DOHH2 (cell line): Measurements from ENCODE around the gene THEM5.

Source experiments
- H3F3A ChIP-seq: fragments of 200-600 bp; sonication (generic), shearing (Covaris generic); 2 replicates; pipeline ENCODE4 v1.6.0; 2016; ENCODE audit warnings: antibody characterized with exemption, mild to moderate bottlenecking; ENCODE audit not compliant: control insufficient read depth, insufficient read depth
- H3K27ac ChIP-seq: fragments of 200-600 bp; sonication (generic); 2 replicates; pipeline ENCODE4 v1.5.1; 2014; ENCODE audit warnings: low read depth, mild to moderate bottlenecking, low read length, moderate library complexity
- H3K27me3 ChIP-seq: fragments of 200-600 bp; sonication (generic); 2 replicates; pipeline ENCODE4 v1.6.1; 2014; ENCODE audit warnings: mild to moderate bottlenecking, low read length, mixed read lengths; ENCODE audit not compliant: control insufficient read depth
- H3K36me3 ChIP-seq: fragments of 200-600 bp; sonication (generic); 2 replicates; pipeline ENCODE4 v1.6.1; 2014; ENCODE audit warnings: mild to moderate bottlenecking, low read length, moderate library complexity, mixed read lengths; ENCODE audit not compliant: control insufficient read depth
- H3K4me1 ChIP-seq: fragments of 200-600 bp; sonication (generic); 2 replicates; pipeline ENCODE4 v1.6.1; 2014; ENCODE audit warnings: mild to moderate bottlenecking, low read length, mixed read lengths; ENCODE audit not compliant: control insufficient read depth
- H3K4me2 ChIP-seq: fragments of 200-600 bp; sonication (generic); 2 replicates; pipeline ENCODE4 v1.6.0; 2014; ENCODE audit warnings: mild to moderate bottlenecking, low read length, moderate library complexity
- H3K4me3 ChIP-seq: fragments of 200-600 bp; sonication (generic); 2 replicates; pipeline ENCODE4 v1.5.1; 2014; ENCODE audit warnings: mild to moderate bottlenecking, low read length, mixed read lengths
- H3K79me2 ChIP-seq: fragments of 200-600 bp; sonication (generic); 2 replicates; pipeline ENCODE4 v1.6.1; 2014; ENCODE audit warnings: mild to moderate bottlenecking, low read length, mixed read lengths; ENCODE audit not compliant: control insufficient read depth
- H3K9me2 ChIP-seq: fragments of 200-600 bp; sonication (generic); replicated peaks from 2 replicates; pipeline ENCODE4 v1.6.1; 2014; ENCODE audit warnings: mild to moderate bottlenecking, low read length, mixed read lengths; ENCODE audit not compliant: control insufficient read depth
- H3K9me3 ChIP-seq: fragments of 200-600 bp; sonication (generic); 2 replicates; pipeline ENCODE4 v1.6.1; 2014; ENCODE audit warnings: antibody characterized with exemption, low read length, mixed read lengths; ENCODE audit not compliant: control insufficient read depth, insufficient read depth
- H4K20me1 ChIP-seq: fragments of 200-600 bp; sonication (generic); 2 replicates; pipeline ENCODE4 v1.6.0; 2014; ENCODE audit warnings: low read depth, mild to moderate bottlenecking, antibody characterized with exemption, low read length, moderate library complexity; ENCODE audit not compliant: control insufficient read depth, insufficient read depth
- EZH2phosphoT487 ChIP-seq: fragments of 200-600 bp; sonication (generic); IDR thresholded peaks from 2 replicates; pipeline ENCODE4 v1.6.1; 2017; ENCODE audit warnings: borderline replicate concordance, mild to moderate bottlenecking, antibody characterized with exemption, low read length, moderate library complexity, mixed read lengths
- TF ChIP-seq, protein P1 (sequence below): fragments of 200-600 bp; sonication (generic); IDR thresholded peaks from one replicate; pipeline ENCODE4 v1.5.1; 2014; ENCODE audit warnings: antibody characterized with exemption, mild to moderate bottlenecking, low read depth, low read length; ENCODE audit not compliant: poor library complexity, severe bottlenecking

THEM5 gene

DNA sequence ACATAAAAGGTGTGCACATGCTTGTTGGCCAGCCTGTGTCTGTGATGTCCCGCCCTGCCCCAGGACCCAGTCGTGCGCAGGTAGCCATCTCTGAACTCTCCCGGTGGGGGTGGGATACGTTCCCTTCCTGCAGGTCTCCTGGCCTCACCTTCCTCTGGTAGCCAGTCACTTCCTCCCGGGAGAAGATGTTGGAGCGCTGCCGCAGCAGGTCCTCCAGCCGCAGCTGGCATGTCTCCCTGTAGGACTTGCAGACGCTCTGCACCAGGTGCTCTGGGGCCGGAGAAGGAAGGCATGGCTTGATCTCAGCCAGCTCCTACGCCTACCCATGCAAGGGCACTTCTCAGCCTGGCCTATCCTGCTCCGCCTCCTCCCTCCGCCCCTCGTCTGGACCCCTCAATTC, 39.1 kb downstream of the THEM5 start:
- peaks cover 16% of the 10 kb centered on the region for H3K27me3 ChIP-seq
- TF ChIP-seq, protein P1, sequence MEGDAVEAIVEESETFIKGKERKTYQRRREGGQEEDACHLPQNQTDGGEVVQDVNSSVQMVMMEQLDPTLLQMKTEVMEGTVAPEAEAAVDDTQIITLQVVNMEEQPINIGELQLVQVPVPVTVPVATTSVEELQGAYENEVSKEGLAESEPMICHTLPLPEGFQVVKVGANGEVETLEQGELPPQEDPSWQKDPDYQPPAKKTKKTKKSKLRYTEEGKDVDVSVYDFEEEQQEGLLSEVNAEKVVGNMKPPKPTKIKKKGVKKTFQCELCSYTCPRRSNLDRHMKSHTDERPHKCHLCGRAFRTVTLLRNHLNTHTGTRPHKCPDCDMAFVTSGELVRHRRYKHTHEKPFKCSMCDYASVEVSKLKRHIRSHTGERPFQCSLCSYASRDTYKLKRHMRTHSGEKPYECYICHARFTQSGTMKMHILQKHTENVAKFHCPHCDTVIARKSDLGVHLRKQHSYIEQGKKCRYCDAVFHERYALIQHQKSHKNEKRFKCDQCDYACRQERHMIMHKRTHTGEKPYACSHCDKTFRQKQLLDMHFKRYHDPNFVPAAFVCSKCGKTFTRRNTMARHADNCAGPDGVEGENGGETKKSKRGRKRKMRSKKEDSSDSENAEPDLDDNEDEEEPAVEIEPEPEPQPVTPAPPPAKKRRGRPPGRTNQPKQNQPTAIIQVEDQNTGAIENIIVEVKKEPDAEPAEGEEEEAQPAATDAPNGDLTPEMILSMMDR = no peak
- no peak for TF ChIP-seq EZH2phosphoT487
- no peaks in the 10 kb centered on the region for H3K9me2 ChIP-seq
- no peaks in the 10 kb centered on the region for H4K20me1 ChIP-seq
- H3F3A ChIP-seq = no peaks in the 10 kb centered on the region
- no peak overlapping the region for H3K4me3 ChIP-seq
- no peak overlapping the region for H3K27ac ChIP-seq
- H3K79me2 ChIP-seq = no peaks in the 10 kb centered on the region
- H3K4me2 ChIP-seq = no peak overlapping the region
- peaks cover 3% of the 10 kb centered on the region; the same call in 1 of the 2 replicates for H3K4me1 ChIP-seq
- H3K9me3 ChIP-seq = no peaks in the 10 kb centered on the region
- H3K36me3 ChIP-seq = no peaks in the 10 kb centered on the region

DNA sequence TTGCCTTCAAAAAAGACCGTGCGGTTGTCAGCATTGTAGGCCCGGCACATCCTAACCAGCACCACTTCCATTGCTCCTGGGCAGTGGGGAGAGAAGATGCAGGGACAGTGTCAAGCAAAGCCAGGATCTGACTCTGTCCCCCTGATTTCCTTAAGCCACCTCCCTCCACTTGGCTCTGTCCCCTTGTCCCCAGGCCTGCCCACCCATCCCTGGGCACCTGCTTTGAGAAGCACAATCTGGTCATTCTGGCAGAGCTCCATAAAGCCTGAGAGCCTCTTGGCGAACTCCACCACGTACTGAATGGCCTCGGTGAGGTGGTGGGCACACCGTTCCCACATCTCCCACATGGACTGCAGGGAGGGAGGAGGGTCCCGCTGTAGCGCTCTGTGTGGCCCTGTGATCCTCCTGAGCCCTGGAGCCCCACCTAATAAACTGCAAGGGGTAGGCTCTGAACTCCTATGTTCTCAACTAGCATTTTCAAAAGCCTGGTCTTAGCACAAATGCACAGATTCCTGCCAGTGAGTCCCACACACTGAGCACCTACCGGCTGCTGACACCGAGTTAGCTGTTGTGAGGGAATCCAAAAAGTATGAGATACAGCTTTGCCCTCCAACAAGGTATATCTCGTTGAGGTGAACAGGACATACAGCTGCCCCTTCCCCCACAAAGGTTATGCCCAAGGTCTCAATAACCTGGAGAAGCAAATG, 40.1 kb downstream of the THEM5 start:
- no peaks in the 10 kb centered on the region for H3K36me3 ChIP-seq
- H3K4me2 ChIP-seq = no peak overlapping the region
- H3K4me1 ChIP-seq = peaks cover 3% of the 10 kb centered on the region; the same call in 1 of the 2 replicates
- no peak overlapping the region for H3K27ac ChIP-seq
- no peaks in the 10 kb centered on the region for H4K20me1 ChIP-seq
- H3K27me3 ChIP-seq = peaks cover 15% of the 10 kb centered on the region
- no peaks in the 10 kb centered on the region for H3K79me2 ChIP-seq
- no peak overlapping the region for H3K4me3 ChIP-seq
- no peaks in the 10 kb centered on the region for H3F3A ChIP-seq
- no peaks in the 10 kb centered on the region for H3K9me2 ChIP-seq
- H3K9me3 ChIP-seq = no peaks in the 10 kb centered on the region
- no peak for TF ChIP-seq EZH2phosphoT487
- TF ChIP-seq, protein P1 = no peak

DNA sequence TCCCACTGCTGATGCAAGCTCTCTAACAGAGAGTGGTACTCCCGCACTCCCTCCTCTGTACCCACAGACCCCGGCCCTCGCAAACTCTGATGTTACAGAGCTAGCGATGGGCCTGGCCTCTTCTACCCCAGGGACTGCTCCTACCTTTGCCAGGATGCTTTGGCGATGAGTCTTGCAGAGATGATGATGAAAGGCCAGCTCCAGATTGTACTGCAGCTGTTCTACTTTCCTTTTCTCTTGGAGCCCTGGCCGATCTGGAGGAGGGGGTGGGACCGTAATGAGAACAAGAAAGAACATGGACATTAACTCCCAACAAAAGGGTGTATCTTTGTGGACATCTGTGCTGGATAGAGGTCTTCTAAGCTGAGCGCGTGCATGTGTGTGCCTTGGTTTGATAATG, 42.3 kb downstream of the THEM5 start:
- Histone ChIP-seq H3K27ac (no peak overlapping the region), H3K4me1 (no peaks in the 10 kb centered on the region), H3K4me3 (no peak overlapping the region), H3F3A (no peaks in the 10 kb centered on the region), H4K20me1 (no peaks in the 10 kb centered on the region), H3K79me2 (no peaks in the 10 kb centered on the region), H3K9me2 (no peaks in the 10 kb centered on the region), H3K27me3 (peaks cover 5% of the 10 kb centered on the region), H3K36me3 (no peaks in the 10 kb centered on the region), H3K9me3 (no peaks in the 10 kb centered on the region), H3K4me2 (no peak overlapping the region)
- TF ChIP-seq, protein P1 = no peak
- no peak for TF ChIP-seq EZH2phosphoT487
